NCI-H1105 (cell line): ENCODE measurements around the gene PEX1.
A peak's percentile ranks its signal among the peaks of the same experiment; 100 is the strongest.
"Not testable (repeated sequence)": the region's sequence is repeated elsewhere in the genome, so short reads cannot be mapped to it uniquely, and the experiment has no call there.

Source experiments
- DNase-seq: peaks from one replicate; lab custom pipeline; 2025; lab: John Stamatoyannopoulos, UW

Gene PEX1

GRCh38 chr7:92528188-92528957, at the start of gene PEX1, which contains the start of gene RBM48:
PEX1 (minus strand) TSS chr7:92528520; CDS start chr7:92528435, 85 bp downstream.
RBM48 (plus strand) TSS chr7:92528795; CDS start chr7:92528814, 19 bp downstream.
- DNase-seq: peak; percentile 98

DNA sequence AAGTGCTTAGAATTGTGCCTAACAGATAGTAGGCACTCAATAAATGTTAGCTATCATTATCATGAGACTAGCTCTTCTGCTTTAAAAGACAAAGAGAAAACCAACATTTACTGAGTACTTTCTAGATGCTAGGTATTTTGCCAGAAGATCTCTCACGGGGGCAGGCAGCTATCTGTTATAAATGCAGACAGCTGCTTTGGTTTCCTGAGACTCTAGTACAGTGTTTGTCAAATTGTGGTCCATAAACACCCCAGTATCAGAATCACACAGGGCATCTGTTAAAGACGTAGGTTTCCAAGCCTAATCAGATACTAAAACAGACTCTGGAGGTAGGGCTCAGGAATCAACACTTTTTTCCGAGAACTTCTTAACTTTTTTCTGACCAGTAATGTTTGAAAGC, 48.0 kb upstream of the PEX1 start:
- no peak for DNase-seq

DNA sequence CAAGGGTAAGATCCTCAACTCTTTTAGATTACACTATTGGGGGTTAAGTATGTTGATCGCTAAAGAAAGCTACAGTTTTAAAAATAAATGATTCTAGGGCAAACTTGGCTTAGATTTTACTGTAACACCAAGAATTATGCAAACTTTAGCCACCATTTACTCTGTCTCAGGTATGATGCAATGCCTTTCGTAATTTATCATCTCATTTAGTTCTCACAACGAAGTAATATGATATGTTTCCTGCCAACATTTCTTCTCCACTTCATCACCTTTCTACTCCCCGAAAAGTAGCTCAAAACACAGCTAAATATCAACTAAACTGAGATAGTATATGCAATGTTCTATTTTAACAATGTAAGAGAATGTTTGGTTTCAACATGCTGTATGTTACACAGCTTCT, 40.8 kb upstream of the PEX1 start:
- DNase-seq: no peak

GRCh38 chr7:92567460-92567859, 39.1 kb upstream of the PEX1 start:
- no peak for DNase-seq

DNA sequence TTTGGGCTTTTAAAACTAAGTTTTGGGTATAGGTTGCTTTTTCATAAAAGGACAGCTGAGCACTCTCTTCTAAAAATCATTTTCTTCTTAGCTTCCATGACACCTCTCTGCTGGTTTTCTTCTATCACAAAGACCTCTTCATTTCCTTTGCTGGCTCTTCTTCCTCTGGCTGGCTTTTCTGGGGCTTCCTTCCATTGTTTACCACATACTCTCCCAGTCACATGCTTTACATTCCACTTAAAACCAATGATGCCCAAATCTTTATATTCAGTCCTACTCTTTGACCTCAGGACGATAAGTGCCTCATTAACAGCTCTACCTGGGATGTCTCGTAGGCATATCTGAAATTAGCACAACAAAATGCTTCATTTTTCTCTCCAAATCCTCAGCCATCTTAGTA, 35.0 kb upstream of the PEX1 start:
- DNase-seq: no peak

DNA sequence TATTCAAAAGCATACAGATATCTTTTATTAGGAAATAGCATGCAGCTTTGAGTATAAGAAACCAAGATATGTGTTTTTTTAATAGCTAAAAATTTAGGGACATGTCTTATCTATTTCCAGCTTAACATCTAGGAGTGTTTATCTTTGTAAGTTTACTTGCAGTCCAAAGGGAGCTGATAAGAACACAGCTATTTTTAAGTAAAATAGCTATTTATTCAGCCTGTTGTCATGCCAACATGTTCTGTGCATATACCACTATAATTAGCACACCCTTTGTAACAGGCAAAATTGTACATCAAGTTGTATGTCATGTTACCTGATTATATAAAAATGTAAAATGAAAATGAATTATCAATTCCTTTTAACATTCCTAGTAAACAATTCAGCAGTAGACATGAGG, 32.3 kb upstream of the PEX1 start:
- no peak for DNase-seq

DNA sequence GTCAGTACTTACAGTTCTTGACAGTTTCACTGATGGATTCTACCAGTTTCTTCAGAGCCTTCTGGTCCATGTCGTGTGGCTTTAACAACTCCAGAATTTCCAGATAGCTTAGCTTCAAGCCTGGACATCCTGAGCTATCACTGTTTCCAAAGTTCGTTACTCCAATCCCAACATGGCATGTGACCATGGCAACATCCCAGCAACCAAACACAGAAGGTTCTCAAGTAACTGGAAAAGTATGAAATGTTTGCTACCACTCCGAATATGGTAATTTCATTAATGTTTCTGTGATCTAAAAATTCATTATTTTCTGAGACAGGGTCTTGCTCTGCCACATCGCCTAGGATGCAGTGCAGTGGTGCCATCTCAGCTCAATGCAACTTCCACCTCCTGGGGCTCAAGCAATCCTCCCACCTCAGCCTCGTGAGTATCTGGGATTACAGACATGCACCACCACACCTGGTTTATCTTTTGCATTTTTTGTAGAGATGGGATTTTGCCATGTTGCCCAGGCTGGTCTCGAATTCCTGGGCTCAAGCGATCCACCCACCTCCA, 29.6 kb upstream of the PEX1 start:
- DNase-seq: no peak

GRCh38 chr7:92557249-92557648, 28.9 kb upstream of the PEX1 start:
- no peak for DNase-seq

GRCh38 chr7:92550194-92550593, 21.9 kb upstream of the PEX1 start:
- no peak for DNase-seq

- no peak for DNase-seq
These were observed 19.3 kb upstream of the PEX1 start for GRCh38 chr7:92547579-92547978.

GRCh38 chr7:92546856-92547497, 18.7 kb upstream of the PEX1 start:
- no peak for DNase-seq

- DNase-seq: not testable (repeated sequence)
These were observed 16.8 kb upstream of the PEX1 start for GRCh38 chr7:92545116-92545515.

DNA sequence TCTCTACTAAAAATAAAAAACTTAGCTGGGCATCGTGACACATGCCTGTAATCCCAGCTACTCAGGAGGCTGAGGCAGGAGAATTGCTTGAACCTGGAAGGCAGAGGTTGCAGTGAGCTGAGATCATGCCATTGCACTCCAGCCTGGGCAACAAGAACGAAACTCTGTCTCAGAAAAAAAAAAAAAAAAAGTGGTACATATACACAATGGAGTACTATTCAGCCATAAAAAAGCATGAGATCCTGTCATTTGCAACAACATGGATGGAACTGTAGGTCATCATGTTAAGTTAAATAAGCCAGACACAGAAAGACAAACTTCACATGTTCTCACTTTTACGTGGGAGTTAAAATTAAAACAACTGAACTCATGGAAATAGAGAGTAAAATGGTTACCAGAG, 15.2 kb upstream of the PEX1 start:
- DNase-seq: not testable (repeated sequence)

- no peak for DNase-seq
These were observed 6.3 kb upstream of the PEX1 start for GRCh38 chr7:92534572-92534971.

- DNase-seq: no peak
These were observed 591 bp upstream of the PEX1 start for GRCh38 chr7:92528958-92529264.

- DNase-seq: peak; percentile 16
These were observed 776 bp downstream of the PEX1 start for GRCh38 chr7:92527300-92528187.

- no peak for DNase-seq
These were observed 5.2 kb downstream of the PEX1 start for GRCh38 chr7:92523110-92523509.

DNA sequence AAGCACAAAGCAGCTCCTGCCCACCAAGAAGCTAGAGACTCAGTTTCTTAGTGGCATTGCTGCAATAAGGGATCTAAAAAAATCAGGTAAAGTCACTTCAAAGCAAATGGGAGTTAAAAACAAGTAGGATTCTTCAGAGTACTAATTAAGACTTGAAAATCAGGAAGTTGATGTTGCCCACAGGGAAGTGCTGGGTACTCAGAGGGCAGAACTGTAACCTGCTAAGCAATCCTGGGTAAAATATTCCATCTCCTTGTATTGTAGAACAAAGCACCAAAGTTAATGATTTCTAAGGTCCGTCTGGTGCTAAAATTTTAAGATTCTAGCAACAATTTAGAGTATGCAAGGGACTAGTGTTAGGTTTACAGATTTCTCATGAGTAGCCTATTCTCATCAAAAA, 8.3 kb downstream of the PEX1 start:
- no peak for DNase-seq

DNA sequence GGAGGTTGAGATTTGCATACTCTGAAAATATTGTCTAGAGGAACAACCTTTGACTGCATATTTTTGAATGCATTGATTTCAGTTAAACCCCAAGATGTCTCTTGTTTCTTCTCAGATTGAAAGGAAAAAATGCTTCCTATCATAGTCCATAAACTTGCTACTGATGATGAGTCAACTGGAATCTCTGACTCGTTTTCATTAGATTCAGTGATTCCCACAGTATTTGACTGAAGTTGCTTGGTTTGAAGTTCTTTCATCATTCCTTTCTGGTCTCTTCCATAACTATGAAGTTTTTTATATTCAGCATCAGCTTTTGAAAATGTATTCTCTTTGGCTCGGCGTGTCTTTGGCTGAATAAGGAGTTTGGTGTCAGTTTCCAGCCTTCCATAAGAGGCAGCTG, 10.7 kb downstream of the PEX1 start:
- no peak for DNase-seq

DNA sequence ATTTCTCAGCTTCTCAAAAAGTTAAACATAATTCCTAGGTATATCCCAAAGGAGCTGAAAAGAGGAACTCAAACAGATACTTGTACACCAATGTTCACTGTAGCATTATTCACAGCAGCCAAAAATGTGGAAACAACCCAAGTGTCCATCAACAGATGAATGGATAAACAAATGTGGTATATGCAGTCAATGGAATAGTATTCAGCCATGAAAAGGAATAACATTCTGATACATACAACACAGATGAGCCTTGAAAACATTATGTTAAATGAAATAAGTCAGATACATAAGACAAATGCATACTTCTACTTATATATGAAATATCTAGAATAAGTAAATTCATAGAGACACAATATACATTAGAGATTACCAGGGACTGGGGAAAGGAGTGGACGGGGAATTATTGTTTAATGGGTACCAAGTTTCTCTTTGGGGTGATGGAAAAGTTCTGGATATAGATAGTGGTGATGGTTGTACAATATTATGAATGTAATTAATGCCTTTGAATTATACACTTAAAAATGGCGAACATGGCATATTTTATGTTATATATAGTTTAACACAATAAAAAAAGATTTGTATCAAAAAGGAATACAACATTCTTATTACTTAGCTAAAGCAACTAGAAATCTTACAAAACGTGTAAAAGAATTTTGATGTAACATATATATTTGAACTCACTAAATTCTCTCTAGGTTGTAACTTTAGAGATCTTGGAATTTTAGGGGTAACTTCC, 15.0 kb downstream of the PEX1 start:
- DNase-seq: no peak

GRCh38 chr7:92508946-92509345, 19.4 kb downstream of the PEX1 start:
- DNase-seq: no peak

DNA sequence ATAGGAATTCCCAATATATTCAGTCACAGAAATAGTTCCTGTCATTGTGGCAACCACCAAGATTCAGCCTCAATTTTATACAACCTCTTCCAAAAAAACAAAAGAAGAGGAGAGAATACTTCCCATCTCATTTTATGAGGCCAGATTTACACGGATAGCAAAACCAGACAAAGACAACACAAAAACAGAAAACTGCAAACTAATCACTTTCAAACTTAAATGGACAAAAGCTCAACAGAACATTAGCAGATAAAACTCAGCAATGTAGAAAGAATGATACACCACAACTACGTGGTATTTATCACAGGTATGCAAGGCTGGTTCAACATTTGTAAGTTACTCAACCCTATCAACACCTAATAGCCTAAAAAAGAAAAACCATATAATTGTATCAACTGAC, 22.0 kb downstream of the PEX1 start:
- no peak for DNase-seq
